GM12892 (cell line): ENCODE data around the gene RBMX.

ENCODE experiments used
- POLR2A ChIP-seq: IDR thresholded peaks from 2 replicates; pipeline ENCODE4 v1.6.1; 2011; ENCODE audit warnings: low read depth, low read length, control low read depth
- TAF1 ChIP-seq: IDR thresholded peaks from 2 replicates; pipeline ENCODE4 v1.6.1; 2011; ENCODE audit warnings: low read depth, mild to moderate bottlenecking, control low read depth, low read length, borderline replicate concordance

GRCh38 chrX:136892412-136892811 is 11.9 kb upstream of the RBMX start:
- TF ChIP-seq POLR2A (no peak), TAF1 (no peak)
